Renal cortical epithelial cell (primary cell): ENCODE data around the gene TMCC3. TPM values are rescaled to one million over a fixed set of nuclear protein-coding genes. Genes with fewer than 3 reads are reported as not detected.
"Not testable (repeated sequence)": the region's sequence is repeated elsewhere in the genome, so short reads cannot be mapped to it uniquely, and the experiment has no call there.

Source experiments
- DNase-seq: peaks from one replicate; pipeline ENCODE4 v3.0.0-alpha.2; 2011; ENCODE audit warnings: low read depth
- total RNA-seq: library from RNA; depleted of rRNA; stranded (reverse); fragments of >200 nt; gene quantifications from 2 replicates; pipeline ENCODE4 v1.2.3, GENCODE V29; 2014

The TMCC3 gene
- total RNA-seq, 1 donor from 2014 or later = 10.3 TPM

DNA sequence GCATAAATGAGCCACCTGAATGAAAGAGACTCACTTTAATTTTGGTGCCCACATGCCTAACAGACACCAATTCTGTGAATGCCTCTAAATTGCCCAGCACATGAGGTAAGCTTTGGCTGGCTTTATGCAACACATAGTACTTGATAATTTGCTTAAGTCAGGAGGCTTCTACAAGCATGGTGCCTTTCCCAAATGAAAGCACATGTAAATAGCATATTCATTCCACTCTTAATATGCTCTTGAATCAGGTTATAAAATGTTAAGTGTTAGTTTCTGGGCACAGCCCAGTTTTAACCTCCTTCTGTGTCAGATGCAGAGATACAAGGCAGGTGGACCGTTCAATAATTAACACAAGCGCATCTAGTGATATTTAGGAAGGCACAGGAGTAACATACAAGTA, 15.6 kb downstream of the TMCC3 start:
- no peak for DNase-seq

DNA sequence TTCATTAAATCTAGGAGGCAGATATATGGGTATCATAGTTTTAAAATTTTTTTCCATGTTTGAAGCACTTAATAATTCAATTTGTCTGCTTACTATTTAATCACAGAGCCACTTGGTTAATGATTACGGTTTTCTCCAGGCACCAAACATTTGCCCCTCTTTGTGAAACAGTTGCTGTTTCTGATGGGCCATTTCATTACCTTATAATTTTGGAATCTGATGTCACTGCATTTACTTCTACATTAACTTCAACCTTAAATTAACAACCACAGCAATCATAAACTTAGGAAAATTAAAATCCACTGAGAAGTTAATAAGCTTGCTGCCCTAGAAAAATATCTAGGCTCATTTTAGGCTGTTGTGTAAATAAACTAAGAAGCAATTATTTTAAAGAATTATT, 17.0 kb downstream of the TMCC3 start:
- DNase-seq = peak; percentile 61

DNA sequence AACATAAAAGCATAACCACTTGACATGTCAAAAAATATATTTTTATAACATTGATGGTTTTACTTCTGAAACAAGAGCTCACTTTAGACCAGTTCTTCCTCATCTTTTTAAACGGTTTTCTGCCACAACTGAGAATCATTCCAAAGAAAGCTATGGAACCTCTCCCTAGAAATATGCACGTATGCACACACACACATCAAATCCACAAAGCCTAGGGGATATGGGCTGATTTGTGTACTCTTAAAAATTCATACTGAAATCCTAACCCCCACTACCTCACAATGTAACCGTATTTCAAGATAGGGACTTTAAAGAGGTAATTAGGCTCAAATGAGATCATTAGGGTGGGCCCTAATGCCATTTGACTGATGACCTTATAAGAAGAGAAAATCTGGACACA, 19.3 kb downstream of the TMCC3 start:
- DNase-seq = no peak

DNA sequence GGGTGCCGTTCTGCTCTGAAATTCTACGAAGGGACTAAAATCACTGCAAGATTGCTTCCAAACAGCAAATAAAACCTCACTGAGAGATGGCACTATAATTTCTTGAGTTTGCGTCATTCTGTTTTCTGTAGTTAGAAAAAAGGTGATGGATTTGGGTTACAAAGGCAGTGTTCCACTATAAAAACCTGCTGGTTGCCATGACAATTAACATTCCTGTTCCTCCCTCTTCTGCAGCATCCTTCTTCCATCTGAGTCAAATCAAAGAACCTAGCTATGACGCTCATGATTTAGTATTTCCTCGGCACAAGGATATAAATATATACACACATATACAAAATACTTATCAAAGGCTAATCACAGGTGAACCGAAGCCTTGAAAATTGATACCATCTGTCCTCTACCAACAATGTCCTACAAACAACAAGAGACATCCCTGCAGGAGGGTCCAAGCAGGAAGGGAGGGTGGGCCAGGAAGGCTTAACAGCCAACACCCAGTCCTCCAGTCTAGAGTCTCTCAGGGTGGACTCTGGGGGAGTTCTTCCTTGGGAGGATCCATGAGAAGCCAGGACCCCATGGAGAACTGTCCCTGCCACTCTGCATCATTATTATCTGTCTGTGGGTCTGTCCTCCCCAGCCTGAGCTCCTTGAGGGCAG, 21.4 kb downstream of the TMCC3 start:
- no peak for DNase-seq

DNA sequence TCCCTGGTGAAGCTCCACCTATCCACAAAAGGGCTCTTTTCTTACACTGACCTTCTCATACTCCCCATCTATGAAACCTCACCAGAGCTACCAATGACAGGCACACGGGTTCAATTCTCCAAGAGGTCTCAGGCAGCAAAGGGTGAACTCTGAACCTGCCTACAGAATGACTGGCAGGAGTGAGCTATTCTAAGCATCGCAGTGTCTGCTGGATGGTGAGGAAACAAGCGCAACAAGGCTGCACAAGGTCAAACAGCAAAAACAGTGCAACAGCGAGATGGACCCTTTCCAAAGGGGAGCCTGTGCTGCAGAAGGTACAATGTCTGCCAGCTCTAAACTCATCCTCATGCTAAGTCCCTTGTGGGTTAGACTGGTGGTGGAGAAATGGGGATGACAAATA, 22.0 kb downstream of the TMCC3 start:
- DNase-seq = no peak

DNA sequence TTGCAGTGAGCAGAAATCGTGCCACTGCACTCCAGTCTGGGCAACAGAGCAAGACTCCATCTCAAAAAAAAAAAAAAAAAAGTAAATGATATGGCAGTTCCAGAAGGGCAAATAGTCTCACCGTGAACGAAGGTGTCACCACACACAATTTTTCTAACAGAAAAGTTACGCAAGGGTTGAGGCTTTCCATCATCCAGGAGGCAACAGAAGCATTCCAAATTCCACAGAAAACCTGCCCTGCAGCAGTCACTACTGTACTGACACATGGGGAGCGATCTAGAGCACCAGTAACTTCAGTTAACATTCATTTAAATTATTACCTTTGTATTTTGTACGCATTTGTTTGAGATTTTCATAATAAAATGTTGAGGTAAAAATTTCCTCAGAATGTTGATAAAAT, 24.8 kb downstream of the TMCC3 start:
- no peak for DNase-seq

DNA sequence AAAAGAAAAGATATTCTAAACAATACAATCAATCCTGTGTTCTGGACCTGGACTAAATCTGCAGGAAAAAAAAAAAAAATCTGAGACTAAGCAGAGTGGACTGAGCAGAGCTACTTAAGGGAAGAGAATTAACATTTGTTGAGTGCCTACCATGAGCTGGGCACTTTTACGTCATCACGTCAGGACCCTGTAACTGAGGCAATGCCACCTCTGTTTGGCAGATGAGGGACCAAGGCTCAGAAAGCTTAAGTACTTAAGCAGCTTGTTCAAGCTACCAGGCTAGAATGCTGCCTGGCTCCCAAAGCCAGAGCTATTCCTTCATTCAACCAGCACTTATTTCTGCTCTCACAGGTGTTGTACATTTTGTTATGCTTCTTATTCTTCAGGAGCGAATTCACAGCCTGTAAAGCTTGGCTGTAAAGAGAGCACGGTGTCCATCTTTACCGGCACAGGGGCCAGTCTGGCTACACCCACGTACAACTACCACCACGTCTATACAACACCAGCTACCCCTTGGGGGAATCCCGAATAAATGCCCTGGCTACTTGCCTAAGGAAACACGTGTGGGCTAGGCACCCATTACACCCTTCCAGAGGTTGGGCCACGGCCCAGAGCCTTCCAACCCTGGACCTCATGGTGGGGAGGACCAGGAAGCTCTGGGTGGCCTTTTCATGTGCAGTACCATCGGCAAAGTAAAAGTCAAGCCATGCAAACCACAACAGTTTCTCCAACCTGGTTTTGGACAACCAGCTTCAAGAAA, 27.0 kb downstream of the TMCC3 start:
- DNase-seq = no peak

DNA sequence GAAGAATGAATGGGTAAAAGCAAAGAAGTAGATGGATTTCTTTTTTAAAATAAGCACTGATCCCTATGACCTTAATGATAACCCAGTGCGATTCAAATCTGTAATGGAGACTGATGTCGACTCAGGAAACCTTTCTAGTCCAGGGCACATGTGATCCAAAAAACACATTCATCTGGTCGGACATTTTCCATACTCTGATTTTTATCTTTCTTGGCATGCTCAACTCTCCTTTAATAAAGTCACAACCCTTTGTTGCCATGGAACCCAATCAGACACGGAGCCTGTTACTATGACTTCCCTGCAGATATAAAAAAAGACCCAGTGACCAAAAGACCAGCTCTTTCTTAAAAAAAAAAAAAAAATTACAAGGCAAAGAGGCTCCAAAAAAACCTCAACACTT, 27.9 kb downstream of the TMCC3 start:
- peak; percentile 57 for DNase-seq

DNA sequence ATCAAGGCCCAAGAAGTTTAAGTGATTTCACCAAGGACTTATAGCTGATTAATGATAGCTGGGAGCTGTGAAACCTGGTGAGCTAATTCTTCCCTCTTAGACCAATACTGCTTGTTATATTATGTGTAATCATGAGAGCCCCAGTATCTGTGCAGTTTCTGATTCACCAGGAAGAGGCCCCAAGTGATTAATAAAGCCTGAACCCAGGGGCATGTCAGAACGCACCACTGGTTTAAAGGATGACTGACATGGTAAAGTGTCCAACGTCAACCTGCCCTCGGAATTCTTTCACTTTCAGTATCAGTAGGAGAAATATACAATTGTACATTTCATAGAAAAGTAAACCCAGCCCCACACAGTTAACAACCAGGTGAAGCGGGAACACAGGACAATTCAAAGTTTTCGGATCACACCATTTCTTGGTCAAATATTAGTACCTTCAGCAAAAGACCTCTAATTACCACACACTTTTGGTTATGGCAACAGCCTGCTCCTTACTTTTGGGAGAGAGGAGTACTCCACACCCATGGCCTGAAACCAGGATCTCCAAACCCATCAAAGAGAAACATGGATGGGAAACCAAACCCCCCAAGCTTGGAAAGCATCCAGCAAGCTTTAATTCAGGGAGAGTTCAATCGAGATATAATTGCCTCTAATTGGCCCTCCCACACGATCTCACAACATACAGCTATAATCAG, 28.5 kb downstream of the TMCC3 start:
- DNase-seq = peak; percentile 92

DNA sequence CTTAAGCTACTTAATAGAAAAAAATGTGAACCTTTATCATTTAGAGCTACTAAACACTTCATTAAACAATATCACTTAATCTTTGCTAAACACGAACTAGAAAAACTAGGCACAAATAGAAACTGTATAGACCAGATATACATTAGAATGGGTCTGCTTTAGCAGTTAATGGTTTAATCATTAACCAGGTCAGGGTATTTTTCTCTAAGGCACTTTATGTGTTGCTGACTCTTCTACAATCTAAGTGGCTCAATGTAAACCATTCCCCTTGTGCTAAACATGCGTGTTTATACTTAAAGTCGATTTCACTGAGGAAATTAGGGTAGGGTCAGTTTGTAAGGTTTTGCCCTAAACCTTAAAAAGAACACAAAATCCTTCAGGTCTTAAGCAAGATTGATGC, 29.7 kb downstream of the TMCC3 start:
- DNase-seq = no peak

DNA sequence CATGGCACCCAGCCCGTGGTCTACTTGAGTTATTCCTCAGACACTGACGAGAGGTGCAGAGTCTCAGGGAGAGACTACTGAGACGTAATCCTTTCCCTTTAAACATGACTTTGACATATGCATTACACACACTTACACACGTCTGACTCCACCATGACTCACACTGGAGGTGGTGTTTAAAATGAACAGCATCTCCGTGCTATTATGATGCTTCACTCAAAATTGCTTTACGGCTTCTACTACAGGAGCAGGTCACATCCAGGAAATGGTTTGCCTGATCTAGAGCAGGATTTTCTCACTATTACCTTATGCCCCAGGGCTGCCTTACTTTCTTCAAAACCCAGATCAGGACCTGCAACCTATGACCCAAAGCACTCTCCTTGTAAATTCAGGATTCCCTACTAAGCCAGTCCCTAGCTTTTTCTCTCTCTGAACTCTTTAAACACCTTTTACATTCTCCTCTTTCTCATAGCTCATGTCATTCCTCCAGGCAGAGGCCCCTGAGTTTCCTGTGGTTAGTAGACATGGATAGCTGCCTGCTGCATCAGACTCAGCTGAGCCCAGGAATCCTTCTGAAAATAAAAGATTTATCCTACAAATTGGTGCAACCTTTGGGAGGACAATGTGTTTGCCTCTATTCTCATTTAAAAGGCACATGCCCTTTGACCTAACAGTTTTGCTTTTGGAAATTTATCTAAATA, 31.2 kb downstream of the TMCC3 start:
- peak; percentile 91 for DNase-seq

DNA sequence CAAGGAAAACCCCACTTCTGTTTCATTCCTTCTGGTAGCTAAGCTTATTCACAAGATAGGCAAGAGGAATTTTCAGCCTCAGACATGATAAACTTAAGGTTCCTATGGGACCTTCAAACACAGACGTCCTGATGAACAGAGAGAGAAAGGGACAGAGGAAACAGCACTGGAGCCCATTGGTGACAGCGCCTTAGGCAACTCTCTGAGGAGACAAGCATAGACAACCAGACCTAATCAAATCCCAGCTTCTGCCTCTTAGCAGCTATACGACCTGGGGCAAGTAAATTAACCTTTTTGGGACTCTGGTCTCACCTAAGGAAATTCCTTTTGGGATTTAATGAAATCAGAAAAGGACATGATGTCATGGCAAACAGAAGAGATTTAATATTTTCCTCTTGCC, 33.3 kb downstream of the TMCC3 start:
- DNase-seq = no peak

DNA sequence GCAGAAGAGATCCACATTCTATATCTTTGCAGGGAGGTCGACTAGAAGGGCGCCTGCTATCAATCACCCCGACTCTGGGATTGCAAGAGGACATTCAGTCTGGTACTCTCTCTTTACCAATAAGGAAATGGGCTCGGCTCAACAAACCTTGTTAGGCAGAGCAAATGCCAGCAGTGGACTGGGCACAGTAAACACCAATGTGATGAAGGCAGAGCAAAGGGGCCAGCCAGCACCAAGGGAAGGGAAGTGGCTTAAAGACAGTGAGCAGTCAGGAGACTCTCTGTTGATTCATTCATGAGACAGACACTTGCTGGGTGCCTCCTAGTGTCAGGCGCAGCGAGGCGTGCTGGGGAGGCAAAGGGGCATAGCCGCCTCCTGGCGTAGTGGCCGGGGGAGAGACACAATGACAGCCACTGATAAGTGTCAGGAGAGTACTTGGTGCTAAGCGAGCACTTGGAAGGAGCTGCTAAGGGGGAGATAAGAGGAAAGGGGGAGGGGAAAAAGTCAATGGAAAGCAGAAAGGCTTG, 34.1 kb downstream of the TMCC3 start:
- DNase-seq = peak; percentile 74

DNA sequence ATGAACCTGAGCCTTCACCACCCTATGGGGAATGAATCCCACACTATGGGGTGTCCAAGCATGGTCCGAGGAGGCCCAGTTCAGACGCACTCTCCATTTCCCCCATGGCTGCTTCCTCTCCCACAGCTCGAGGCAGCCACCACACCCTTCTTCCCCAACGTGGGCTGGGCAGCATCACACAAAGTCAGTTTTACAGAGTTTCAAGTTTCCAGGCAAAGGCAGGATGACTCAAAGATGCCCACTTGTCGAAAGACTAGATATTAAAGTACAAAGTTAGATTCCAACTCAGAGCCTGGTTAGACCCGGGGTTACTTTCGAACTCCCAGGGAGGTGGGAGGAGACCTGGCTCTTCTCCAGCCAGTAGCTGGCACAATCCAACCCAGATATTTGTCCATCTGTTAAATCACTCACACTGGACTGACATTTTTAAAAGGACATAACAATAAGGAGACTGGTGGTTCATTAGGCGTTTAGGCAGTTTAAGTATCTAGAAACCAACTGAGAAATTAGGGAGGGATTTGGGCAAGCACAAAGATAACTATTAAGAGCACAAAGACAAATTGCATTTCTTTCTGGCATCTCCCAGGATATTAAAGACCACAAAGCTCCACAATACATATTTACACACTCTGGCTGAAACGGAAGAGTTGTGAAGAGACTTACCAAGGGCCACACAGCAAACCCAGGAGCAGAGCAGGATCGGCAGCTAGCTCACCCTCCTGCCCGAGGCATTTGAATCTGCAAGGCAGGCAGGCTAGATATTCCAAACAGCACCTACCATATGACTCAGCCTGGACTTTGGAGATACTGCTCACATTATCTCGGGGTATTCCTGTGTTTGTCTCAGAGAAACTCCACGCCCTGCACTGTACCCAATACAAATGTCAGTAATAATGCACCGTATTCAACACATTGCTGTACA, 34.8 kb downstream of the TMCC3 start:
- DNase-seq = peak; percentile 93

DNA sequence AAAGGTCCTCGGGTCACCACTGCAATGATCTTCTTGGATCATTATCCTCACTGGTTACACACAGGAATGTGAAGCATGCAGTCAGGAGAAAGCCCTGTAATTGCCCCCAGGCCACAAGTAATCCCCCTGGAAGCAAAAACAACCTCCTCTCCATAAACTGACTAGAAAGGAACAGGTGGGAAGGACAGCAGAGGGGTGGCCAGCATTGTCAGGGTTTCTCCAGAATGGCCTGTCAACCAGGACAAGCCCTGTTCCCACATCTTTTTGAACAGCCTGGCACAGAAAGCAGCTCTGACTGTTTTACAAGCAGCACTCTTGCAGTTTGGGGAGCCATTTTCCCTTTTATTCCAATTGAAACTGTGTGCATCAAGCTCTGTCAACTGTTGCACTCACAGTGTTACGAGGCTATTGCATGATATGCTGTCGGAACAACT, 36.1 kb downstream of the TMCC3 start:
- peak; percentile 86 for DNase-seq

DNA sequence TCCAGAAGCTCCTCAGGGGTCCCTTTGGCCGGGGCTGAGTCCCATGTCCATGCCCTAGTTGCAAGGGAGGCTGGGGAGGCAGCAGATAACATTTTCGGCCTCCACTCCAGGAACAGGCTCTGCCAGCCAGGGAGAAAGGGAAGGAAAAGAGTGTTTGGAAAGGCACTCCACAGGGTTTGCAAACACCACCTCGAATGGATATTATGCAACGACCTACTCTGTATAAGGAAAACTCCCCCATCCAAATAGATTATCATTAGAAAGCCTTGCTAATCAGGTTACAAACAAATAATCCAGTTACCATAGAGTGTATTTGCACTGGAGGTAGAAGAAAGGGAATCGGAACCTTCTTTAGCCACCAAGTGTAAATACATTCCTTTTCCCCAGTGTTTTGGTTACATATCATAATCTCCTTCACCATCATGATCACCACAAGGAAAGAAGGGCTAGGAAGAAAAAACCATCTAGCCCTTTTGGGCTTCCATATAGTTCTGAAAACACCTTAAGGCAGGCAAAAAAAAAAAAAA, 40.4 kb downstream of the TMCC3 start:
- no peak for DNase-seq

DNA sequence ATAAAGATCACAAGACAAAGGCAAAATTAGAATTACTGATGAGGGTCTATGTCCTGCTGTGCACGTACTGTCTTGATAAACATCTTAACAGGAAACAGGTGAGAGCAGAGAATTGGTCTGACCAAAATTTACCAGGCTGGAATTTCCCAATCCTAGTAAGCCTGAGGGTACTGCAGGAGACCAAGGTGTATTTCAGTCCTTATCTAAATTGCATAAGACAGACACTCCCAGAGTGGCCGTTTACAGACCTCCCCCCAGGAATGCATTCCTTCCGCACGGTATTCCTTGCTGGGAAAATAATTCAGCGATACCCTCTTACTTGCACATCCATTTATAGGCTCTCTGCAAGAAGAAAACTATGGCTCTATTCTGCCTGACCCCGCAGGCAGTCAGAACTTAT, 43.5 kb downstream of the TMCC3 start:
- not testable (repeated sequence) for DNase-seq

DNA sequence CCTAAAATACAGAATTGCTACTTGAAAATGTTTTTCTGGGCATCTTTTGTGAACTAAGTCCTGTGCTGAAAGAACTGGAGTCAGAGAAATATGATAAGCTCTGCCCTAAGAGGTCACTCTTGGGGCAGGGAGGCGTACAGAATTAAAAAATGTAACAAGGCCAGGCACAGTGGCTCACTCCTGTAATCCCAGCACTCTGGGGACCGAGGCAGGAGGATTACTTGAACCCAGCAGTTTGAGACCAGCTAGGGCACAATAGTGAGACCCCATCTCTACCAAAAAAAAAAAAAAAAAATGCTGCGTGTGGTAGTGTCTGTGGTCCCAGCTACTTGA, 46.0 kb downstream of the TMCC3 start:
- DNase-seq = no peak

DNA sequence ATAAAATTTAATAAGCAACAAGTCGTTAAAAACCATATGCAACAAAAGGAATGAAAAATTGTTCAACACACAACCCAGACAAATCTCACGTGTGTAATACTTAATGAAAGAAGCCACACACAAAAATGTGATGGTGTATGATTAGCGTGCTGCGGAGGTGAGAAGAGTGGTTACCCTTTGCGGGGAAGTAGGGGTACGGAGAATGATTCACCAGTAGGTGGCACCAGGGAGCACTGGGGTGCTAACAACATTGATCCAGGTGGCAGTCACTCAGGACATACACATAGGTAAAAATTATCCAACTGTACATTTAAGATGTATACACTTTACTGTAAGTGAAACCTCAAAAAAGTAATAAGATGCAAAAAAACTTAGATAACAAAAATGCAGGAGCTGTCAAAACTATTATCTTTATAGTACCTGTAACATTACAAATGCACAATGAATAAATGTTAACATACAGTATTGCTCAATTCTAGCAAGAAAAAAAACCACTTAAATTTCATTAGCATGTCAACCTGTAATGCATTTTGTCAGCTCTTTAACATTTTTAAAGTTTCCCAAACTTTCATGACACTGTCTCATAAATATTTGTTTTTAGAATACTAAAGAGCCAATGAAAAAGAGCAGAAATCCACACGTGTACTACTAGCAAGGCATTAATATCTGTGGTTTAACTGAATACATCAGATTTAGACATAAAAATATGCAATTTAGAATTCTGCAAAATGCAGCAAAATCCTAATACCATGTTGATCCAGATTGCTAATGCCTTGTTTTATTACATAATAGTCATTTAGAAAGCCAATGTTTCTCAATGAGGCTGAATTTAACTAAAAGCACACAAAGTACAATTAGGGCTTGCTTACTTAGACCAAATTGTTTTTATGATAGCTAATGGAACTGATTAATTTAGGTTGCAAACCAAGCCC, 46.7 kb downstream of the TMCC3 start:
- no peak for DNase-seq

DNA sequence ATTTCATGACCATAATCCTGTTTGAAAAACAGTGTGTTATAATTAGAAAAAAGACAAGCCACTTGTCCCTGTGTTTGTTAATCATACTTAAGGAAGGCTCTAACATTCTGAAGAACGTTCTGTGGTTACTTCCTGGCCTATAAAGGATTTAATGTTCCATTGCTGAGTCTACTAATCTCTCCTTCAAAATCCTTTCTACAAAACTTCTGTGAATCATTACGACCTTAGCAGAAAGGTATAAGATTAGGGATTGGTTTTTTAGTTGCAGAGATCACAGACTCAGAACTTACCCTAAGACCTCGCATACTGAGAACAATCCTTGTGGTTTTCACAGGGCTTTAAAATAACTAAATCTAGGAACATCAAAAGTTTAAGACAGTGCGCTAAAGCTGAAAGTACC, 48.3 kb downstream of the TMCC3 start:
- peak; percentile 51 for DNase-seq
